RWPE2 (cell line): ENCODE measurements around the gene CHST7.

Source experiments
- ATAC-seq: fragments of 200-7000 bp; cut with Tn5 transposase; 3 replicates; pipeline ENCODE4 v1.9.1; 2021; ENCODE audit warnings: low read depth
- DNase-seq: peaks from one replicate; pipeline ENCODE4 v3.0.0-alpha.2; 2020; ENCODE audit warnings: low spot score
- H3K27ac ChIP-seq: fragments of 450-650 bp; 2 replicates; pipeline ENCODE4 v1.5.1; 2017; ENCODE audit warnings: mild to moderate bottlenecking; ENCODE audit not compliant: poor library complexity, severe bottlenecking
- H3K27me3 ChIP-seq: fragments of 250-450 bp; sonication (Bioruptor Pico); 2 replicates; pipeline ENCODE4 v1.5.1; 2021; ENCODE audit warnings: mild to moderate bottlenecking, moderate library complexity; ENCODE audit not compliant: insufficient read depth, poor library complexity, severe bottlenecking
- H3K36me3 ChIP-seq: fragments of 250-450 bp; sonication (Bioruptor Pico); 2 replicates; pipeline ENCODE4 v1.5.1; 2020; ENCODE audit warnings: low read depth, mild to moderate bottlenecking, moderate library complexity
- H3K4me1 ChIP-seq: fragments of 250-450 bp; sonication (Bioruptor Pico); 2 replicates; pipeline ENCODE4 v1.5.1; 2021; ENCODE audit warnings: mild to moderate bottlenecking, moderate library complexity; ENCODE audit not compliant: insufficient read depth, poor library complexity, severe bottlenecking
- H3K4me3 ChIP-seq: fragments of 250-450 bp; sonication (Bioruptor Pico); 2 replicates; pipeline ENCODE4 v1.5.1; 2021; ENCODE audit warnings: mild to moderate bottlenecking, moderate library complexity; ENCODE audit not compliant: severe bottlenecking
- H3K9me3 ChIP-seq: fragments of 250-450 bp; sonication (Bioruptor Pico); 2 replicates; pipeline ENCODE4 v1.5.1; 2021; ENCODE audit warnings: mild to moderate bottlenecking, moderate library complexity; ENCODE audit not compliant: severe bottlenecking
- CTCF ChIP-seq: fragments of 450-650 bp; IDR thresholded peaks from one replicate; pipeline ENCODE4 v1.5.1; 2017; ENCODE audit warnings: mild to moderate bottlenecking, moderate library complexity; ENCODE audit not compliant: poor library complexity, severe bottlenecking

The CHST7 gene

DNA sequence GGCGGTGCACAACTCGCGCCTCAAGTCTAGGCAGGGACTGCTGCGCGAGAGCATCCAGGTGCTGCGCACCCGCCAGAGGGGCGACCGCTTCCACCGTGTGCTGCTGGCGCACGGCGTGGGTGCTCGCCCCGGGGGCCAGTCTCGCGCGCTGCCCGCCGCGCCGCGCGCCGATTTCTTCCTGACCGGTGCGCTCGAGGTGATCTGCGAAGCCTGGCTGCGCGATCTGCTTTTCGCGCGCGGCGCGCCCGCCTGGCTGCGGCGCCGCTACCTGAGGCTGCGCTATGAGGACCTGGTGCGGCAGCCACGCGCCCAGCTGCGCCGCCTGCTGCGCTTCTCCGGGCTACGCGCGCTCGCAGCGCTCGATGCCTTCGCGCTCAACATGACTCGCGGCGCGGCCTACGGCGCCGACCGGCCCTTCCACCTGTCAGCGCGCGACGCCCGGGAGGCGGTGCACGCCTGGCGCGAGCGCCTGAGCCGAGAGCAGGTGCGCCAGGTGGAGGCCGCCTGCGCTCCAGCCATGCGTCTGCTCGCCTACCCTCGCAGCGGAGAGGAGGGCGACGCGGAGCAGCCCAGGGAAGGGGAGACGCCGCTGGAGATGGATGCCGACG is 1.3 kb downstream of the CHST7 start:
- Histone ChIP-seq H3K9me3 (no peaks in the 10 kb centered on the region), H3K27me3 (no peaks in the 10 kb centered on the region), H3K4me1 (peaks cover 7% of the 10 kb centered on the region), H3K4me3 (peak overlapping the region; percentile 60), H3K27ac (peak overlapping the region; percentile 29), H3K36me3 (no peaks in the 10 kb centered on the region)
- ATAC-seq (peak; percentile 28), DNase-seq (no peak)
- TF ChIP-seq CTCF: no peak

GRCh38 chrX:46575586-46575985 is 2.0 kb downstream of the CHST7 start:
- peaks cover 7% of the 10 kb centered on the region for H3K4me1 ChIP-seq
- H3K9me3 ChIP-seq: no peaks in the 10 kb centered on the region
- peak overlapping the region; percentile 60 for H3K4me3 ChIP-seq
- no peak for DNase-seq
- no peak for ATAC-seq
- no peak for TF ChIP-seq CTCF
- H3K27me3 ChIP-seq: no peaks in the 10 kb centered on the region
- H3K36me3 ChIP-seq: no peaks in the 10 kb centered on the region
- H3K27ac ChIP-seq: peak overlapping the region; percentile 29

- no peaks in the 10 kb centered on the region for H3K36me3 ChIP-seq
- DNase-seq (no peak), ATAC-seq (no peak)
- peak overlapping the region; percentile 60 for H3K4me3 ChIP-seq
- H3K27ac ChIP-seq: peak overlapping the region; percentile 29
- peaks cover 7% of the 10 kb centered on the region for H3K4me1 ChIP-seq
- TF ChIP-seq CTCF: no peak
- no peaks in the 10 kb centered on the region for H3K27me3 ChIP-seq
- H3K9me3 ChIP-seq: no peaks in the 10 kb centered on the region
Observed at GRCh38 chrX:46575991-46576392, 2.4 kb downstream of the CHST7 start.

- no peak for ATAC-seq
- Histone ChIP-seq H3K4me3 (peak overlapping the region; percentile 60), H3K36me3 (no peaks in the 10 kb centered on the region), H3K27ac (peak overlapping the region; percentile 29), H3K27me3 (no peaks in the 10 kb centered on the region), H3K9me3 (no peaks in the 10 kb centered on the region), H3K4me1 (peaks cover 10% of the 10 kb centered on the region)
- TF ChIP-seq CTCF: no peak
- DNase-seq: no peak
Observed at GRCh38 chrX:46576458-46576857, 2.9 kb downstream of the CHST7 start.

DNA sequence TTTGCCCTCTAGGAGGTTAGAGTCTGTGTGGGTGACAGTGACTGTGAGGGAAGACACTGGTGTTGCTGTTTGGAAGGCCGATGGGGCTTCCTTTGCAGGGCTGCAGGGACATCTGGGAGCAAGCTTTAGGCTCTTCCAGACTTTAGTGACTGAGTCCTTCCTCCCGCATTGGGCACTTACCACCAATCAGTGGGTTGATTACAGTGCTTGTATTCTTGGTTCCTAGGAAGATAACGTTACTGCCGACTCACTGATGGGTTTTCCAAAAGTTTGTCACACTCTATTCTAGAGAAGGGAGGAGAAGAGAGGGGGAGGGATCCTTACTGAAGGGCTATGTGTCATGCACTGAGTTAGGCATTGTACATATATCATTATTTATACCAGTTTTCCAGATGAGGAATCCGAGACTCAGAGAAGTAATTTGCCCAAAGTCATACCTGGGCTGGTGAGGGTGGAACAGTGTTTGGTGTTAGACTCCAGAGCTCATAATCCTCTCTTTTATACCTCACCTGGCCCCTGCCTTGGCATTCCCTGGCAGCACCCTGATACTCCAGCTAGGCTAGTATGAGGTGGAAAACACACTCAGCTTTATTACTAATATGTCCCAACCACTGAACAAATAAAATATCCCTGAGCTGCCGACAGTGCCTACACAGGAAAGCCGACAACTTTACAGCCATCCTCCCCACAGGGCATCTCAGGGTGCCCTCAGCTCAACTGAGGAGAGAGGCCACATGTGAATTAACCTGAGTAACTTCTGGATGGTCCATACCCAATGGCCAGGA is 3.8 kb downstream of the CHST7 start:
- peak overlapping the region; percentile 29 for H3K27ac ChIP-seq
- H3K4me1 ChIP-seq: peaks cover 20% of the 10 kb centered on the region
- TF ChIP-seq CTCF: no peak
- H3K27me3 ChIP-seq: no peaks in the 10 kb centered on the region
- H3K4me3 ChIP-seq: no peak overlapping the region
- no peak for DNase-seq
- H3K36me3 ChIP-seq: no peaks in the 10 kb centered on the region
- no peaks in the 10 kb centered on the region for H3K9me3 ChIP-seq
- no peak for ATAC-seq
